Neuronal stem cell (in vitro differentiated cells): ENCODE data around the gene ST7.
"Not testable (repeated sequence)": the region's sequence is repeated elsewhere in the genome, so short reads cannot be mapped to it uniquely, and the experiment has no call there.

Experiments used
- DNase-seq: peaks from one replicate; pipeline ENCODE4 v3.0.0-alpha.2; 2013; ENCODE audit warnings: low spot score
- H2AFZ ChIP-seq: one replicate; pipeline ENCODE4 v1.6.1; 2013; ENCODE audit warnings: mild to moderate bottlenecking, low read length, inconsistent platforms
- H2AK5ac ChIP-seq: 2 replicates; pipeline ENCODE4 v1.6.1; 2013; ENCODE audit warnings: low read depth, mild to moderate bottlenecking, inconsistent platforms, low read length, moderate library complexity, mixed read lengths
- H2BK120ac ChIP-seq: 2 replicates; pipeline ENCODE4 v1.6.1; 2013; ENCODE audit warnings: low read depth, mild to moderate bottlenecking, inconsistent platforms, low read length, moderate library complexity, mixed read lengths
- H2BK12ac ChIP-seq: one replicate; pipeline ENCODE4 v1.6.1; 2013; ENCODE audit warnings: low read length, inconsistent platforms
- H2BK15ac ChIP-seq: 2 replicates; pipeline ENCODE4 v1.6.1; 2013; ENCODE audit warnings: mild to moderate bottlenecking, low read length, inconsistent platforms, mixed read lengths
- H2BK5ac ChIP-seq: one replicate; pipeline ENCODE4 v1.6.1; 2013; ENCODE audit warnings: inconsistent platforms, mild to moderate bottlenecking, low read length, moderate library complexity
- H3K14ac ChIP-seq: one replicate; pipeline ENCODE4 v1.6.1; 2013; ENCODE audit warnings: low read length, inconsistent platforms
- H3K18ac ChIP-seq: 2 replicates; pipeline ENCODE4 v1.6.1; 2013; ENCODE audit warnings: low read length, inconsistent platforms
- H3K23ac ChIP-seq: 2 replicates; pipeline ENCODE4 v1.6.1; 2013; ENCODE audit warnings: low read depth, mild to moderate bottlenecking, mixed read lengths, low read length, inconsistent platforms; ENCODE audit not compliant: poor library complexity
- H3K27ac ChIP-seq: replicated peaks from 3 replicates; pipeline ENCODE4 v1.5.1; 2013; ENCODE audit warnings: low read length, inconsistent platforms
- H3K27me3 ChIP-seq, 3 experiments: 2 replicates each; pipeline ENCODE4 v1.6.1; 2013; ENCODE audit warnings: low read length in 3 of 3, mild to moderate bottlenecking in 2 of 3, inconsistent platforms in 1 of 3, low read depth in 1 of 3, mixed read lengths in 1 of 3, moderate library complexity in 1 of 3; ENCODE audit not compliant: control insufficient read depth in 3 of 3, insufficient read depth in 3 of 3
- H3K36me3 ChIP-seq, 2 donors: replicated peaks in 1 of 2; 2 replicates each; pipeline ENCODE4 v1.6.1; 2013; ENCODE audit warnings: low read length in 2 of 2; ENCODE audit not compliant: control insufficient read depth in 2 of 2, insufficient read depth in 2 of 2
- H3K4ac ChIP-seq: 2 replicates; pipeline ENCODE4 v1.6.1; 2013; ENCODE audit warnings: inconsistent platforms, mild to moderate bottlenecking, low read length, moderate library complexity
- H3K4me1 ChIP-seq, 2 donors: 1 replicate in 1 of 2; 2 replicates in 1 of 2; pipeline ENCODE4 v1.6.1; 2013; ENCODE audit warnings: low read length in 2 of 2, low read depth in 1 of 2; ENCODE audit not compliant: control insufficient read depth in 2 of 2, insufficient read depth in 1 of 2
- H3K4me2 ChIP-seq: one replicate; pipeline ENCODE4 v1.6.1; 2013; ENCODE audit warnings: mild to moderate bottlenecking, low read length, inconsistent platforms; ENCODE audit not compliant: insufficient read depth, poor library complexity, severe bottlenecking
- H3K4me3 ChIP-seq, 2 donors: 2 replicates each; pipeline ENCODE4 v1.5.1; 2013; ENCODE audit warnings: low read length in 2 of 2, mild to moderate bottlenecking in 2 of 2, inconsistent platforms in 1 of 2, moderate library complexity in 1 of 2
- H3K79me1 ChIP-seq: one replicate; pipeline ENCODE4 v1.6.1; 2013; ENCODE audit warnings: low read depth, mild to moderate bottlenecking, inconsistent platforms, low read length, moderate library complexity
- H3K9ac ChIP-seq: one replicate; pipeline ENCODE4 v1.6.1; 2013; ENCODE audit warnings: mild to moderate bottlenecking, low read depth, low read length, inconsistent platforms; ENCODE audit not compliant: poor library complexity
- H3K9me3 ChIP-seq, 2 donors: replicated peaks in 1 of 2; 2 replicates each; pipeline versions ENCODE3 to v1.6.1; 2013; ENCODE audit warnings: low read length in 2 of 2, mild to moderate bottlenecking in 2 of 2, inconsistent platforms in 1 of 2, low read depth in 1 of 2, mixed read lengths in 1 of 2, moderate library complexity in 1 of 2; ENCODE audit not compliant: control insufficient read depth in 2 of 2, insufficient read depth in 1 of 2
- H4K8ac ChIP-seq: one replicate; pipeline ENCODE4 v1.6.1; 2013; ENCODE audit warnings: low read depth, mild to moderate bottlenecking, inconsistent platforms, low read length, moderate library complexity
- H4K91ac ChIP-seq: one replicate; pipeline ENCODE4 v1.6.1; 2013; ENCODE audit warnings: low read length, low read depth, mild to moderate bottlenecking, inconsistent platforms; ENCODE audit not compliant: poor library complexity
- WGBS, 2 donors: extraction: QIAGEN DNeasy Blood & Tissue Kit; methylation state at CpG; one replicate each; pipeline ENCODE4 v1.1.7; 2013; ENCODE audit warnings: missing lambda C conversion rate in 2 of 2, mixed read lengths in 1 of 2; ENCODE audit not compliant: insufficient read length in 2 of 2, insufficient replicate concordance in 1 of 2; ENCODE audit errors: extremely low coverage in 2 of 2; 5-methylcytosine and 5-hydroxymethylcytosine counted together

Gene ST7

DNA sequence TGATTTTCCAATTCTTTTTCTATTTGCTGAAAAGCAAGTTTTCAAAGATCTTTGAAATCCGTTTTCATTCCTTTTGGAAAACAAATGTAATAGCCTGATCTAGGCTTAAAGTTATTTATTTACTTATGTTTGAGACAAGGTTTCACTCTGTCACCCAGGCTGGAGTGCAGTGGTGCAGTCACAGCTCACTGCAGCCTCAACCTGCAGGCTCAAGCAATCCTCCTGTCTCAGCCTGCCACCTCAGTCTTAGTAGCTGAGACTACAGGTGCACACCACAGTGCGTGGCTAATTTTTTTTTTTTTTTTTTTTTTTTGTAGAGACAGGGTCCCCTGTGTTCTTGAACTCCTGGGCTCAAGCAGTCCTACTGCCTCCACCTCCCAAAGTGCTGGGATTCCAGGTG is 4.6 kb downstream of the ST7 start:
- H3K36me3 ChIP-seq: no peaks in the 10 kb centered on the region
- no peak overlapping the region for H3K4me2 ChIP-seq
- no peak overlapping the region for H2BK12ac ChIP-seq
- no peak overlapping the region for H4K8ac ChIP-seq
- H3K27me3 ChIP-seq: no peaks in the 10 kb centered on the region
- no peak overlapping the region for H2AK5ac ChIP-seq
- no peak overlapping the region for H3K4me3 ChIP-seq
- H3K4ac ChIP-seq: no peak overlapping the region
- no peak overlapping the region for H3K9ac ChIP-seq
- no peak overlapping the region for H4K91ac ChIP-seq
- no peak overlapping the region for H2AFZ ChIP-seq
- no peak overlapping the region for H3K14ac ChIP-seq
- no peak overlapping the region for H3K18ac ChIP-seq
- H2BK120ac ChIP-seq: no peak overlapping the region
- no peak overlapping the region for H3K27ac ChIP-seq
- no CpG with 5 or more reads among the region's 2 CpGs for WGBS, 2 donors
- no peak for DNase-seq
- no peak overlapping the region for H2BK15ac ChIP-seq
- no peak overlapping the region for H2BK5ac ChIP-seq
- no peaks in the 10 kb centered on the region for H3K79me1 ChIP-seq
- no peaks in the 10 kb centered on the region for H3K9me3 ChIP-seq
- no peak overlapping the region for H3K23ac ChIP-seq
- peaks cover 0 to 4% of the 10 kb centered on the region in 2 donors for H3K4me1 ChIP-seq

- H2AK5ac ChIP-seq, H3K27ac ChIP-seq, H2BK5ac ChIP-seq, H3K79me1 ChIP-seq, H2AFZ ChIP-seq, H2BK12ac ChIP-seq, H2BK15ac ChIP-seq, H3K14ac ChIP-seq, DNase-seq, H3K23ac ChIP-seq, H3K9ac ChIP-seq, H3K4me3 ChIP-seq, H3K36me3 ChIP-seq, H2BK120ac ChIP-seq, H4K8ac ChIP-seq, H3K4me1 ChIP-seq, H3K4me2 ChIP-seq, H3K4ac ChIP-seq, H3K18ac ChIP-seq, H3K27me3 ChIP-seq, H4K91ac ChIP-seq, H3K9me3 ChIP-seq: not testable (repeated sequence)
- no CpG with 5 or more reads among the region's 4 CpGs for WGBS, 2 donors
These were observed 8.8 kb downstream of the ST7 start for GRCh38 chr7:116961966-116962673.

DNA sequence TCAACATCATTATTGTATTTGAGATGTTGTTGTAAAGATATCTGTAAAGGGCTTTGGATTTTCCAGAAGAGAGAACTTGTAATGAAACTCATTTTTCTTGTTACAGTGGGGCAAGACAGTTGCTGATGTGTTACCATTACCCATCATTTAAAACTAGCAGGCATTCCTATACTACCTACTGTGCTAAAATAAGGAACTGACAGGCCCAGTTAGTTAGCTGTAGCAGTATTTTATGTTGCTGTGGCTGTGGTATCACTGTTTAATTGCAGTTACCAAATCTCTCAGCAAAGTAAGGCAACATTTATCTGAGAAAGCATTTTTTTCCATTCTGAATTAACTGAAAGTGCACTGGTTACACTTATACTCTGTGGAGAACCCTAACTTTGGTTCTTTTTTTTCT is 9.9 kb downstream of the ST7 start:
- no peak overlapping the region for H4K8ac ChIP-seq
- H3K23ac ChIP-seq: no peak overlapping the region
- H3K27ac ChIP-seq: no peak overlapping the region
- H3K14ac ChIP-seq: no peak overlapping the region
- no peaks in the 10 kb centered on the region for H3K9me3 ChIP-seq
- no peaks in the 10 kb centered on the region for H3K36me3 ChIP-seq
- H2BK5ac ChIP-seq: no peak overlapping the region
- H2AFZ ChIP-seq: no peak overlapping the region
- no peak overlapping the region for H2BK15ac ChIP-seq
- no peaks in the 10 kb centered on the region for H3K79me1 ChIP-seq
- H3K9ac ChIP-seq: no peak overlapping the region
- H3K4me3 ChIP-seq: no peak overlapping the region
- no peak overlapping the region for H2BK120ac ChIP-seq
- no peak overlapping the region for H4K91ac ChIP-seq
- no peak overlapping the region for H2AK5ac ChIP-seq
- no peaks in the 10 kb centered on the region for H3K4me1 ChIP-seq
- H3K27me3 ChIP-seq: no peaks in the 10 kb centered on the region
- no peak overlapping the region for H3K4ac ChIP-seq
- DNase-seq: no peak
- no peak overlapping the region for H3K4me2 ChIP-seq
- no peak overlapping the region for H2BK12ac ChIP-seq
- no peak overlapping the region for H3K18ac ChIP-seq

DNA sequence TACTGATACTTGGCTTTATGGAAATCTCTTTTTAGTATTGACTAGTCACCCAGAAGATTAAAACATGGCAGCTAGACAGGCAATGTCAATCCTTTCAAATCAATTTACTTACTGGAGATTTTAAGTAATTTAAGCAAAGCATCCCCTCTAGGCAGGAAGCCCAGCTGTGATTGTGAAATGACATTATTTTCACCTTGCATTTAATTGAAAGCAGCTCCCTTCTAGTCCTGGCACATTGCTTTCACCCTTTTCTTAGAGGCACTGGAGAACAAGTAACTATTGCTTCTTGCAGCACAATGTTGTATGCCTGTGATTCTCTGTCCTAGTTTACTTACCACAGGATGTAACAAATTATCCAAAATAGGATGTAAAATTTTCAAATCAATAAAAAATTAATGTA is 13.3 kb downstream of the ST7 start:
- Histone ChIP-seq H2AFZ (no peak overlapping the region), H3K4me1 (peaks cover 1 to 2% of the 10 kb centered on the region in 2 donors), H3K9me3 (no peaks in the 10 kb centered on the region), H2AK5ac (no peak overlapping the region), H3K14ac (no peak overlapping the region), H3K27me3 (no peaks in the 10 kb centered on the region), H3K36me3 (no peaks in the 10 kb centered on the region), H2BK120ac (no peak overlapping the region), H3K79me1 (no peaks in the 10 kb centered on the region), H3K27ac (no peak overlapping the region), H4K8ac (no peak overlapping the region), H2BK5ac (no peak overlapping the region), H2BK15ac (no peak overlapping the region), H3K9ac (no peak overlapping the region), H3K4ac (no peak overlapping the region), H3K23ac (no peak overlapping the region), H3K4me2 (no peak overlapping the region), H4K91ac (no peak overlapping the region), H2BK12ac (no peak overlapping the region), H3K4me3 (no peak overlapping the region), H3K18ac (no peak overlapping the region)
- DNase-seq: no peak
